Stimulated activated CD8-positive, alpha-beta memory T cell treated with anti-CD3 and anti-CD28 coated beads, Interleukin-7, amount 100 ng/mL, for 4 hours (primary cell): Measurements from ENCODE around the gene DCAF17.
A peak's percentile ranks its signal among the peaks of the same experiment; 100 is the strongest.
"Not testable (repeated sequence)": the region's sequence is repeated elsewhere in the genome, so short reads cannot be mapped to it uniquely, and the experiment has no call there.

Experiments used
- DNase-seq, 2 donors: peaks; one replicate each; pipeline ENCODE4 v3.0.0-alpha.2; 2020; ENCODE audit warnings: low read depth in 2 of 2

The DCAF17 gene

DNA sequence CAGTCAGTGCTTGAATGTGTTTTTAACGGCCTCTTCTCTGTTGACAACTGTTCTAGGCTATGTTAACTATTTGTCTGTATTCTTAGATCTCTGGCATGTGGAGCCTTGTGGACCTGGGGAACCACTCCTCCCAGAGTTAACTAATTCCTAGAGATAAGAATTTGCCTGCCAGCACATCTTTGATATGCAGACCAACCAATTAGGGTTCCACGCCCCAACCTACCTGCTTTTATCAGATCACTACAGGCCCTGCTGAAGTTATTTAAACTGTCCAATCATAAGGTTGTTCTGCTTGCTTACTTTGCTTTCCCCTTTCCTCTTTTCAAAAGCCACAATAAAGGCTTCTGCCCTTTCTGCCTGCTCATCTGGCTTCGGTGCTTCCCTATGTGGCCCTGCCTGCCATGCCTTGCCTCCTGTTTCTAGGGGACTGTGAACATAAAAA, 79.7 kb downstream of the DCAF17 start:
- no peak for DNase-seq

- DNase-seq, result no peak
Measured at GRCh38 chr2:171514908-171515582, 81.0 kb downstream of the DCAF17 start.

- no peak for DNase-seq
Measured at GRCh38 chr2:171515672-171516298, 81.8 kb downstream of the DCAF17 start.

- DNase-seq, result no peak
Measured at GRCh38 chr2:171516793-171517192, 82.8 kb downstream of the DCAF17 start.

DNA sequence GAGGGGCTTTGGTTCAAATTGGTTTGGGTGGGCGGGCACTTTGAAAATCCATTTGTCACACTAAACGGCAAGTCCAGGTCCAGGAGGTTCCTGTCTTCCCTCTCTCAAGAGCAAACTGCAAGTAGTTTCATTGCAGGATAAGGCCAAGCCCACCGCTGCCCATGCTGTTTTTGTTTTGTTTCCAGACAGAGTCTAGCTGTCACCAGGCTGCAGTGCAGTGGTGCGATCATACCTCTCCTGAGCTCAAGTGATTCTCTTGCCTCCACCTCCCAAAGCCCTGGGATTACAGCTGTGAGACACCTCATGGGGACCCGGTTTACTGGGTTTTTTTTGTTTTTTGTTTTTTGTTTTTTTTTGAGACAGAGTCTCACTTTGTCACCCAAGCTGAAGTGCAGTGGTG, 86.4 kb downstream of the DCAF17 start:
- no peak for DNase-seq

GRCh38 chr2:171521361-171522051, 87.5 kb downstream of the DCAF17 start:
- DNase-seq, result no peak

- DNase-seq, result peak in 1 of 2 donors; percentile 2
Measured at GRCh38 chr2:171522052-171522787, 88.2 kb downstream of the DCAF17 start, which contains the start of gene CYBRD1. Gene CYBRD1, plus strand, starts transcription at chr2:171522474. Its CDS starts 72 bp downstream, at chr2:171522546.

- DNase-seq, result no peak
Measured at GRCh38 chr2:171522788-171523087, 88.7 kb downstream of the DCAF17 start.

GRCh38 chr2:171523088-171524017, 89.3 kb downstream of the DCAF17 start:
- DNase-seq, result peak in 1 of 2 donors; percentile 8

DNA sequence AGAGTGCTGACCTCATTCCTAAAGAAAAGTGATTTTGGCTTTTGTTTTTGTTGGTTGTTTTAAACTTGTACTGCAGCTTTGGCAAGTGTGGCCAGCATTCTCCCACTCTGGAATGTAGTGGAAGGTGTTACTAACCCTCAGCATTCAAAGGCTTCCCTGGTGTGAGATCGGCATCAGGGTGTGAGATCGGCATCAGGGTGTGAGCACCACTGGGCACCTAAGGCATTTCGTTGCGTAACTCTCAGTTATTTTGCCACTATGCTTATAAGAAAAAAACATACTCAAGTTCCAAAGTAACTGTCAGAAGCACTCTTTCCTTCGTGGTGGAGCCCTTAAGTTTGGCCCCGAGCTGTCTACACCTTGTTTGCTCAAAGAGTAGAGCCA, 90.0 kb downstream of the DCAF17 start:
- DNase-seq, result no peak

DNA sequence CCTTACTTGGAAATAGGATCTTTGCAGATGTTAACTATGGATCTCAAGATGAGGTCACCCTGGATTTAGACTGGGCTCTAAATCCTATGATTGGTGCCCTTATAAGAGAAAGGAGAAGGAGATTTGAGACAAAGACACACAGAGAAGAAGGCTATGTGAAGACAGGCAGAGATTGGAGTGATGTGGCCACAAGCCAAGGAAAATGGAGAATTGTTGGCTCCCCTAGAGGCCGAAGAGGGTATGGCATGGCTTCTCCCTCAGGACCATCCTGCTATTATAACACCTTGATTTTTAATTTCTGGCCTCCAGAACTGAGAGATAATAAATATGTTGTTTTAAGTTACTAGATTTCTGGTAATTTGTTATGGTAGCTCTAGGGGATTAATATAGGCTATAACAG, 95.9 kb downstream of the DCAF17 start:
- no peak for DNase-seq

- DNase-seq, result no peak
Measured at GRCh38 chr2:171530378-171530777, 96.4 kb downstream of the DCAF17 start.

GRCh38 chr2:171530859-171531258, 96.8 kb downstream of the DCAF17 start:
- not testable (repeated sequence) for DNase-seq

DNA sequence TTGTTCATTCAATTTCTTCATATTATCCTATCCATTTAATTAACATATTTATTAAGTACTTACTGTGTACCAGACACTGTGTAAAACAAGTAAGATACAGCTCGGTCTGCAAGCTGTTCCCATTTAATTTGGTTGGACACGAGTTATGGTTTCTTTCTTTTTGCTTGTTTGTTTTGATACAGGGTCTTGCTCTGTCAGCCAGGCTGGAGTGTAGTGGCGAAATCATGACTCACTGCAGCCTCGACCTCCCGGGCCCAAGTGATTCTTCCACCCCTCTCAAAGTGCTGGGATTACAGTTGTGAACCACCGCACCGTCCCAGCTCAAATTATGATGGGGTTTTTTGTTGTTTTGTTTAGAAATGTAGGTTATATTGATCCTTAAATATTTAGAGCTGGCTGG, 97.3 kb downstream of the DCAF17 start:
- no peak for DNase-seq

DNA sequence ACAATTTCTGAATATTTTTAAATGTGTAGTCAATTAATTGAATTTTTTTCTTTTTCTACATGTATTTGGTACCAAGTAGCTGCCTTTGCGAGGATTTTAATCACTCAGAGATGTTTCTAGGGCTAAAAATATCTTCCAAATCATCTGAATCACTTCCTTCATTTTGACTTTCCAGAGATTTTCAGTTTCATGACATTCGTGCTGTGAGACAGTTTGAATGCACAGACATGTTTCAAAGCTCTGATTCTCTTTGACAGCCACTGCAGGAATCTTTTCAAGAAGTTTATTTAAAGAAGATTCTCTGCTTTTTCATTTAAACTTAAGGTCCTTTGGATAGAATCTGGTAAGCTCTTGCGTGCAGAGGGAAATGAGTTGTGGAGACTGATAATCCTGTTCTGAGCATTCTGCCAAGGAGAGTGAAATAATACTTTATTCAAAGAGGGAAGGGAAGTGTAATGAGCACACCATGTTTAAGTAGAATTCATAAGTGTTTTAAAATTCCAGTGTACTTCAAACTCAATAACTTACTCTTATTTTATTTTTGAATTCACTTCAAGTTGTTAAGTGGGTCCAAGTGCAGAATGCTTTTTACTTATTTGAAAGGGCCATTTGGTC, 97.9 kb downstream of the DCAF17 start:
- no peak for DNase-seq

DNA sequence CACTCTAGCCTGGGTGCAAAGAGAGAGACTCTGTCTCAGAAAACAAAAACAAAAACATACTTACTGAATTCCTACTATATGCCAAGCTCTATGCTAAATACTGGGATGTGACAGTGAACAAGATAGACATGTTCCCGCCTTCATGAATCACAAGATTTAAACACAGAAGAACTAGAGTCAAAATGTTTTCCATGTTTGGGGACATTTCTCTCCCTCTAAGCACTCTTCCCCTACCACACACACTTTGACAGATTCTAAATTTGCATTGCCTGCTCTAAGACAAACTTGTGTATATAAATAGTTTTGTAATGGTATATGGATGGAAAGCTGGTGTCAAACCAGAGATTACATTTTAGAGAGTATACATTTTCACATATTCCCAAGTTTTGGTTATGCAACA, 99.3 kb downstream of the DCAF17 start:
- no peak for DNase-seq
